ENCODE results near the gene CNDP2. TPM values are rescaled to one million over a fixed set of nuclear protein-coding genes. Genes with fewer than 3 reads are reported as not detected.

Gene CNDP2
- total RNA-seq, 2 experiments from 2014 or later, result 203 to 213 TPM

GRCh38 chr18:74528913-74529312 is 32.8 kb downstream of the CNDP2 start:
- POLR2A ChIA-PET, result no interaction called here
- CTCF ChIA-PET, result no interaction called here

GRCh38 chr18:74529378-74529777 is 33.2 kb downstream of the CNDP2 start:
- CTCF ChIA-PET, result no interaction called here
- POLR2A ChIA-PET, result no interaction called here

- ChIA-PET CTCF (no interaction called here), POLR2A (no interaction called here)
Observed at GRCh38 chr18:74529811-74530583, 33.8 kb downstream of the CNDP2 start.

- POLR2A ChIA-PET, result no interaction called here
Observed at GRCh38 chr18:74530584-74530862, 34.4 kb downstream of the CNDP2 start.

DNA sequence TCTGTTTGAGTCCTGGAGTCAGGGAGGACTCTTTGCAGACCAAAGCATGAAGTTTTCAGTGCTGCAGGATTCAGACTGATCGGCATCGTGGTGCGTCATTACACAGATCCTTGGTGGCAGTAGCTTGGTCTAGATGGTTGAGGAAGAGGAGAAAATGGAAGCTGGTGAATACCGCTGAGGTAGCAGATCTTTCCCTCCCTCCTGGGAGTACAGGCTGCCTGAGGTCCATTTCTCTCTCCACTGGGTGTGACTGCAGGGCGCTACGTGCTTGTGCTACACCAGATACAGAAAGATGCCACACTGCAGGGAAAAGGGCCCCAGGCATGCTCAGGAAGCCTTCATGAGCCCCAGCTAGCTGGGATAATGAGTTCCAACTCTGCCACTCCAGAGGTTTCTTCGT is 34.9 kb downstream of the CNDP2 start:
- CTCF ChIA-PET, result no interaction called here
- POLR2A ChIA-PET, result no interaction called here

More at GRCh38 chr18:74530584-74530862, 34.4 kb downstream of the CNDP2 start:
- CTCF ChIA-PET, result no interaction called here

DNA sequence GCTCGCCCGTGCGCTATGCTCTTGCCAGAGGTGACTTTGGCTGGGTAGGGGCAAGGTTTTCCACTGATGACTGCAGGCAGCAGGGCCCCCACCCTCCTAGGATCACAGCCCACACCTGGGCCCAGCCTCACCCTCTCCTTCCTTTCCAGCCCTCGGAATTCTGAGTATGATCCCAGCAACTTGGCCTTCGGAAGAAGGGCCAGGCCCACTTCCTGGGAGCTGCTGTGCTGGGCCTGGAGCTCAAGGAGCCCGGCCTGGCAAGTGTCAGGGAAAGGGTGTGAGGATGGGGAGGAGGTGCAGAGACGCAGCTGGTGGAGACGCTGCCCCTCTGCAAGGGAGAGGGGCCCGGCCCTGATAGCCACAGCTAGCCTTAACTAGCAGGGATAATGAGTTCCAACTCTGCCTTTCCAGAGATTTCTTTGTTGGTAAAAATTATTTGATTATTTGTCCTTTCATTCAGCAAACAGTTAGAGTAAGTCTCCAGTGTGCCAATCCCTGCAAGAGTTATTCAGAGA is 36.4 kb downstream of the CNDP2 start:
- ChIA-PET POLR2A (no interaction called here), CTCF (no interaction called here)

DNA sequence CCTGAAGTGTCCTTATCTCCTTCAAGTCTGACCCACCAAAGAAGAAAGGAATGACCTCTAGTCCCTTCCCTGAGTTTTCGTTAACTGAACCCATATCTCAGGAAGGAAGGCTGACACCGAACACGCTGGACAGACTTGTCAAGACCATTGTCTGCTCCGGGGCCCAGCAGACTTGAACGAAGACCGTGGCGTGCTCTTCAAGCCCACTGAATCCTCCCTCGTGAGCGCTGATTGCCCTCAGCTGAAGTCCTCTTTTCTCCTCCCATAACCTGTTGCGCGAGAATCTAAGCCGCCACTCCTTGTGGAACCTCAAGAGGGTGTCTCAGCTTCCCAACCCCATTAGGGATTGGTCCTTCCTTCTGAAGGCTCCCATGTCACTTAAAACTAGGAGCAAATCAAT is 37.5 kb downstream of the CNDP2 start:
- CTCF ChIA-PET, result no interaction called here
- POLR2A ChIA-PET, result no interaction called here

- CTCF ChIA-PET, result no interaction called here
- POLR2A ChIA-PET, result no interaction called here
Observed at GRCh38 chr18:74534150-74534969, 38.2 kb downstream of the CNDP2 start, which contains the start of gene CNDP1. Gene CNDP1, plus strand, starts transcription at chr18:74534500. Its CDS starts 168 bp downstream, at chr18:74534668.

- POLR2A ChIA-PET, result no interaction called here
- CTCF ChIA-PET, result no interaction called here
Observed at GRCh38 chr18:74534981-74535649, 39.0 kb downstream of the CNDP2 start.

GRCh38 chr18:74539289-74539688 is 43.1 kb downstream of the CNDP2 start:
- CTCF ChIA-PET, result no interaction called here

GRCh38 chr18:74540652-74541421 is 44.7 kb downstream of the CNDP2 start:
- CTCF ChIA-PET, result interaction anchor here (1.5 kb wide), 1 partner anchor 11 kb away, joined by 4 read pairs; no protein-coding TSS in a partner anchor
- POLR2A ChIA-PET, result no interaction called here

More at GRCh38 chr18:74539289-74539688, 43.1 kb downstream of the CNDP2 start:
- POLR2A ChIA-PET, result no interaction called here

DNA sequence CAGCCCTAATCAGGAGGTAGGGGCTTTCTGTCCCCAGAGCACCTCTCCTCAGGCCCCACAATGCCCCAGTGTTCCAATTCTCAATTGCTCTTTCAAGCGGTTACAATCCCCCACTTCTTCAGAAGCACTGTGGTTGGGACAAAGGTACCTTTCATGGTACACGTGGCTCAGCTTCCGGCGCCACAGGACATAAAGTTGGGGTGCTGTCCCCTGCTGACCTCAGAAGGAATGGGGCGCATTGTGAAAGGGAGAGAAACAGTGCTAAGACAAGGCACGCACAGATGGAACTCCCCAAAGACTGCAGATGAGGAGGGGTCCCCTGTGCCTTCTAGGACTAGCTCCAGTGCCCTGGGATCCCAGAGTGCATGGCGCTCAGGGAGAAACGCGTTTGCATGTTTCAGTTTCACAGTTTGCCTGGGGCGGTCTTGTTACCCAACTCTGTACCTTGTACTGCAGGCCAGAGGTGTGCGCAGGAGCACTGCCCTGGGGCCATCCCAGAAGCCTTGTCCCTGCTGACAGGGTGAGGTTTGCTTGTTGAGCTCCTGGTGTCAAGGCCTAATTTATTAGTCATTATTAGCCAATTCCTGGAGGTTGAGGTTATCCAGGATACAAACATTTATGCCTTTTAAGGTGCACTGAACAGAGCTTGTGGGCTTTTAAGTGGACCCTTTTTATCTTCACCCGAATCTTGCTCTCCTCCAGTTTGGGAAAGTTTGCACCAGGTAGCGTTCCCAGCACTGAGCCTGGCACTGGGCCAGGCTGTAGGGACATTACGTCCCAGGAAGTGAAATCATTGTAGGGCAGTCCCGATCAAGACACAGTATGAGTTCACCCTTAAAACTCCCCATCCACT is 45.8 kb downstream of the CNDP2 start:
- ChIA-PET POLR2A (no interaction called here), CTCF (interaction anchor here (1.5 kb wide), 1 partner anchor 10 kb away, joined by 4 read pairs; no protein-coding TSS in a partner anchor)

- POLR2A ChIA-PET, result no interaction called here
Observed at GRCh38 chr18:74544898-74545297, 48.7 kb downstream of the CNDP2 start.

DNA sequence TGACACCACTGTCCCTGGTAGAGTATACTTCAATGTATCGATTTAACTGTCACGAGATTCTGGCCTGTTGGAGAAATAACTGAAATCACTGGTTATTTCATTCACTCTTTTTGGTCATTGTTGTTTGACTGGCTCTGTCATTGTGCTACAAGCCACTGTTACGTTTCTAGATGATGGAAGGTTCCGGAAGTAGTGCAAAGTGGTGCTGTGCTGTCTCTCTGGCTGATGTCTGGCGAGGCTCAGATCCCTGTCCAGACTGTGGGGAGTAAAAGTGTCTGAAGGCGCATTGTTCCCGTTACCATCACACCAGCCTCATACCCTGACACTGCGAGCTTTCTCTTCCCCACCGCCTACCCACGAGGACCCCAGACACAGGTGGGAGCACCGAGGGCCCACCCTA is 49.8 kb downstream of the CNDP2 start:
- POLR2A ChIA-PET, result no interaction called here
- CTCF ChIA-PET, result no interaction called here

More at GRCh38 chr18:74544898-74545297, 48.7 kb downstream of the CNDP2 start:
- CTCF ChIA-PET, result interaction anchor here (1.1 kb wide), 1 partner anchor 16 kb away, joined by 3 read pairs; no protein-coding TSS in a partner anchor

DNA sequence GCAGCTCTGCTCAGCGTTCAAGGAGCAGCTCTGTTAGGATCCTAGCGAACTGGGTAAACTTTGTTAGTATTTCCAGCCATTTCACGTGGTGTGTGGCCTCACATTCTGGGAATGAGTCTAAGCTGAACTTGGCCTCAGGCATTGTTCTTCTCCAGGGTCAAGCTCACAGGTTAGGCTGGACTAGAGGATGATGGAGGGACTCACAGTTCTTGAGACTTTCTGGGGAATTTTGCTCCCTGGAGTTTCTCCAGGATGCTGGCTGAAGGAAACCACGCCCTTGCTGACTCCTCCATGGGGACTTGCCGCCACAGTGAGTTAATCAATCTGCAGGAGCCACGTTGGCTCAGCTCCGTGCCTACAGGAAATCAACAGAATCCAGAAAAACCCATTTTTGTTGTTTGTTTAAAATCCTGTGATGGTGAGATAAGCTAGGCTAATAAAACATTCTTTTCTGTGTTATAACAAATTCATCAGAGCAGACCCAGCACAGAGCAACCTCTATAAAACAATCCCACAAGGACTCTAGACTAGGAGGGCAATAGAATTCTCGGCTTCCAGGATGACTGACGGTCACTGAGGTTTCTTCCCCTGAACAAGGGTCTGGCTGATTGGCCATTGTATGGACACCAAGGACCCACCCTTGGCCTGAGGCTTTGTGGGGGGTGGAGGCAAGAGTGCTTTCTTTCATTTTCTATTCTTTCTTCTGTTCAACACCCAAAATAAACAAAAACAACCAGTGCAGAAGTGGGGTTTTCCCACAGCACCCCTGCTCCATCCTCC is 50.8 kb downstream of the CNDP2 start:
- CTCF ChIA-PET, result no interaction called here
- POLR2A ChIA-PET, result no interaction called here

- ChIA-PET CTCF (no interaction called here), POLR2A (no interaction called here)
Observed at GRCh38 chr18:74547860-74548259, 51.7 kb downstream of the CNDP2 start.

GRCh38 chr18:74549591-74550104 is 53.5 kb downstream of the CNDP2 start:
- CTCF ChIA-PET, result no interaction called here

DNA sequence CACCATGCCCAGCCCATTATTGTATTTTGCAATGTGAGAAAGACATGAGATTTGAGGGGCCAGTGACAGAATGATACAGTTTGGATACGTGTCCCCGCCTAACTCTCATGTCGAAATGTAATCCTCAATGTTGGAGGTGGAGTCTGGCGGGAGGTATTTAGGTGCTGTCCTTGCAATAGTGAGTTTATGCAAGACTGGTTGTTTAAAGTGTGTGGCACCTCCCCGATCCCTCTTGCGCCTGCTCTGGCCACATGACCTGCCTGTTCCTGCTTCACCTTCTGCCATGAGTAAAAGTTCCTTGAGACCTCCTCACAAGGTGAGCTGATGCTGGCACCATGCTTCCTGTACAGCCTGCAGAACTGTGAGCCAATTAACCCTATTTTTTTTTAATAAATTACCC is 54.7 kb downstream of the CNDP2 start:
- ChIA-PET POLR2A (no interaction called here), CTCF (interaction anchor here (1.2 to 1.8 kb wide), 3 partner anchors 52 to 139 kb away, joined by 3 to 5 read pairs (median 5); partner anchors contain the start of gene CNDP2)

More at GRCh38 chr18:74549591-74550104, 53.5 kb downstream of the CNDP2 start:
- POLR2A ChIA-PET, result no interaction called here
